HG03521 (cell line): ENCODE results near the gene OBSL1.

Experiments used
- ATAC-seq: cut with Tn5 transposase; IDR thresholded peaks from one replicate; pipeline ENCODE4 v1.9.1; 2021; ENCODE audit warnings: mild to moderate bottlenecking, moderate library complexity; ENCODE audit not compliant: unreplicated experiment

Gene OBSL1

GRCh38 chr2:219536967-219537366 lies 34.4 kb downstream of the OBSL1 start:
- ATAC-seq: no peak

DNA sequence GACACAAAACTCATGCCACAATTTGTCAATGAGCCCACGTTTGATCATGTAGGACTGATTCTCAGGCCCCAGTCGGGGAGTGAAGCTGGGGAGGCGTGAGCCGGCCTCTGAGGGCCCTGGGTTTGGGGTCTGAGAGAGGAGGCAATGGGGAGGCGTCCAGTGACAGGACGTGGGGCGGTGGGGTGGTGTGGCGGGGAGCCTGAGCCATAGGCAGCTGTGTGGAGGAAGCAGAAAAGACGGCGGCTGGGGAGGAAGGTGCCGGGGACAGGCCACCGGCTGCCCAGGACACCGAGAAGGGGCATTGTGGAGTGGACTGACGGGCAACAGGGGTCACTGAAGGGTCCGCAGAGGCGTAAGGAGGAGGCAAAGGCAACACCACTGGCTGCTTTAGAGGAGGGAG lies 34.9 kb downstream of the OBSL1 start:
- no peak for ATAC-seq

GRCh38 chr2:219533930-219534661 lies 37.2 kb downstream of the OBSL1 start:
- ATAC-seq: no peak

GRCh38 chr2:219532378-219532649 lies 39.0 kb downstream of the OBSL1 start:
- ATAC-seq: no peak

GRCh38 chr2:219531639-219532377 lies 39.5 kb downstream of the OBSL1 start:
- ATAC-seq: no peak

DNA sequence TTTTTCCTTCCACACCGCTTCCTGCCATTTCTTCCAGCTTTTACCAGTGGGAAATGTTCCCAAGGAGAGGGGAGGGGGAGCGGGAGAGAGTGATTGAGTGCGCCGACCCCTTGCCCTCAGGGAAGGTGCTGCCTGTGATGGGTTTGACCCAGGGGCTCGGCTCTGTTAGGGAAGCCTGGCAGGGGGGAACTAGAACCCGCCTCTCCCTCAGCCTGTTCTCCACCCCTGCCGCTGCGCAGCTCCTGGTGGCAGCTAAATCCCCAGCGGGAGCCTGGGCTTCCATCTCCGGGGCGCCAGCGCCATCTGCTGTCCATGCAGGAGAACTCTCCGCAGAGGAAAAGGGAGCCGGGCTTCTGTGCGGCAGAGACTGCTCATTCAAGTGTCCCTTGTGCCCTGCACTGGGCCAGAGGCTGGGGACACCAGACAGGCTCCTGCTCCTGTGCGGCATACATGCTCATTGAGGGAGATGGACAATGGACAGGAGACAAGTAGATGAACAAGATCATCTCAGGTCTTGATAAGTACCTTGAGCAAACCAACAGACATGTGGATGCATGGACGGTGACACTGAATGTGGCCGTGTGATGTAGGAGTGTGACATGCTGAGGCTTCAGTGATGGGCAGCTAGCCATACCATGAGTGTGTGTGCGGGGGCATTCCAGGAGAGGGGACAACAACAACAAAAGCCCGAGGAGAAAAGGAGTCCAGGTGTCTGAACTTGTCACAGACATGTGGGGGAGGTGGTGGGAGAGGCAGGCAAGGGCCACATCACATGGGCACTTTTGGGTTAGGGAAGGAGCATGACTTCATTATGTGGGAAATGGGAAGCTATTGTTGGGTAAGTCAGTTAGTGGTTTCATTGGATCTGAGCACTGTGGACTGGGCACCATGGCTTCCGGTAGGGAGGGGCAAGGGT lies 41.0 kb downstream of the OBSL1 start:
- peak; percentile 84 for ATAC-seq

DNA sequence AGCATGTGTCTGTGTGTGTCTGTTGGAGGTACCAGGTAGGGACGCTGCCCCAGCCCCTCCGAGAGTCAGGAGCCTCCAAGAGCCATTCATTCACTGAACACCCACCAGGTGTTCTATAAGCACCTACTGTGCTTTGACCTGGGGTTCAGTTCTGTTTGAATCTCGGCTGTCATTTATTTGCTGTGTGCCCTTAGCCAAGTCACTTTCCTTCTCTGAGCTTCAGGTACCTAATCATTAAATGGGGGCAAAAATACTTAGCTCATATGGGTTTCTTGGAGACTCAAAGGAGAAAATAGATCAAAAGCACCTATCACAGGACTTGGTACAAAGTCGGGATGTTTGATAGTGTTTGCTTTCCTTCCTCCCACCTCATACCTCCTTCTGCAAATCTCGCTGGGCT lies 43.9 kb downstream of the OBSL1 start:
- ATAC-seq: no peak

- no peak for ATAC-seq
Measured at GRCh38 chr2:219527076-219527394, 44.3 kb downstream of the OBSL1 start.

DNA sequence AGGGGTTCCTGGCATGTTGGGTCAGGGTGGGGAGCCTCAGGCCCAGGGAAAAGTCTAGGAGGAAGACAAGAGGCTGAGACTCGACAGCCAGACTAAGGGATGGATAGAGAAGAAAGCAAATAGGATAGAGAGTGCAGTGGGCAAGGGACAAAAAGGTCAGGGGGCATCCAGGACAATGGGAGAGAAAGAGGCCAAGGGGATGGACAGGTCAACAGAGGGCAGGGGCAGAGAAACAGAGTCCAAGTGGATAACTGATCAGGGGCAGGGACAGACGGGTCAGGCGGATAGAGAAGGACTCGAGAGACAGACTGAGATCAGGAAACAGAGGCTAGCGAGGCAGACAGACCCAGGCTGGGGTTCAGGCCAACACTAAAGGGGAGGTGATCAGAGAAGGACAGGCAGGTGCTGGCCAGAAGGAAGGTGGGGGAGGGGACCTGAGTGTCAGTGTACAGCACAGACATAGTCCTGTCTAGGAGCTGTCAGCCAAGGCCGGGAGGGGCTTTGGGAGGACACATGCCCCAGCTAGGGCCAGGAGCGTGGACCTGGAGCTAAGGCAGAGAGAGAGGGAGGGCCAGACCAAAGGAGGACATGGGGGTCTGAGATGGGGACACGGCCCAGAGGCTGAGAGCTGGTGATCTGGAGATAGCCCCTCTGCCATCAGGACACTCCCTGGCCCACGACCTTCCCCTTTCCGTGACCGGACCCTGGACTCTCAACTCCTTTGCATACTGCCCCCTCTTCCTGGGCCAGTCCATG lies 44.8 kb downstream of the OBSL1 start:
- ATAC-seq: no peak

DNA sequence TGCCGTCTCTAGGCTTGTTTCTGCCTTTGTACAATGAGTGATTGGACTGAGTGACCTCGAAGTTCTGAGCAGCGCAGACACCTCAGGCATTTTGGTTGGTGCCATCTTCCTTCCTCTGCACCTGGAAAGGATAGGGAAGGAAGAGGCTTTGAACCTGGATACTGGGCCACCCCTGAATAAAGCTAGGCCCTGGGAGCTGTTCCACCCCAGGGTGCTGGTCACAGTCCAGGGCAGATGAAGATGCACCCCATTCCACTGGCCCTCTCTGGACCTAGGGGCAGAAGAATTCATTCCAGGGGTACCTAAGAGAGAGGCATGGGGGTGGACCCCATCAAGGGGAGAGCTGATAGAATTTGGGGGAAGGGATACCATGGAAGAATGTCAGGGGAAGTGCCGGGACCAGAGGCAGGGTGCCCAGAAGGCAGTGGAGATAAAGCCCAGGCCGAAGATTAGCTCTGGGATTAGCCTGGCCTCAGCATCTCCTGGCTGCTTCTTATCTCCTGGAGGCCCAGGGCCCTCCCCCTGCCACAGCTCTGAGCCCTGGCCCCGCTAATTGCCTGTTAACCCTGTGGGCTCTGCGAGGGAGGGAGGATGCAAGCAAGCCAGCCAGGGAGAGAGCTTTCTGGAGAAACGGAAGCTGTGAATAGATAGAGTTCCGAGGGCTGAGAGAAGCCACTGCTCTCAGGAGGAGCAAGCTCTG lies 45.7 kb downstream of the OBSL1 start:
- no peak for ATAC-seq

GRCh38 chr2:219524817-219525216 lies 46.5 kb downstream of the OBSL1 start:
- no peak for ATAC-seq

DNA sequence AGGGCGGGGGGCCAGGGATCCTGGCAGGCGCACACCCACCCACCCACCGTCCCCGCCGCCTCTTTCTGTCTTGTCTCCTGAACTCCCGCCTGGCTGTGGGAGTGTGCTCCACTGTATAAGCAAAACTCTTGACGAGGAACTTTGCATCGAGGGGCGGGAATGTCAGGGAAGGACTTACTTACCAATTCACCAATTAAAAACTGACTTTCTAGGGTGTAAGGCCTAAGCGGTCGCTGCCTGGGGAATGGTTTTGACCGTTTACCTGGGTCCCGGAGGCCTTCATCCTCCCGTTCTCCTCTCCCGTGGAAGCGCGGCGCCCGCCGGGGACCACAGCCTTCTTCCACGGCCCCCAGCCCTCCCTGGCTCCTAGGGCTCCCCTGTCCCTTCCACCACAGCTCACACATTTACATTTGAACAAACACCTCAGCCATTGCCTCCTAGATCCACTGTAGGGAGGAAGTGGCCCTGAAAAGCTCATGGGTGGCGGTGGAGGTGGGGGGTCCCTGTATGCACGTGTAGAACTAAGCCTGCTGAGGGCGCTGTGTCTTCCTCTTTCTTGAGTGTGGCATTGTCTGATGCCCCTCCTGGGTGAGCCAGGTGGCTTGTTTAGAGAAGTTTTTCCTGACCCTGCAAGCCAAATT lies 48.2 kb downstream of the OBSL1 start:
- no peak for ATAC-seq

GRCh38 chr2:219522111-219523030 lies 49.0 kb downstream of the OBSL1 start:
- ATAC-seq: no peak

GRCh38 chr2:219521066-219521880 lies 50.1 kb downstream of the OBSL1 start:
- ATAC-seq: no peak

GRCh38 chr2:219520079-219520478 lies 51.3 kb downstream of the OBSL1 start:
- no peak for ATAC-seq

GRCh38 chr2:219519526-219519916 lies 51.8 kb downstream of the OBSL1 start:
- no peak for ATAC-seq

DNA sequence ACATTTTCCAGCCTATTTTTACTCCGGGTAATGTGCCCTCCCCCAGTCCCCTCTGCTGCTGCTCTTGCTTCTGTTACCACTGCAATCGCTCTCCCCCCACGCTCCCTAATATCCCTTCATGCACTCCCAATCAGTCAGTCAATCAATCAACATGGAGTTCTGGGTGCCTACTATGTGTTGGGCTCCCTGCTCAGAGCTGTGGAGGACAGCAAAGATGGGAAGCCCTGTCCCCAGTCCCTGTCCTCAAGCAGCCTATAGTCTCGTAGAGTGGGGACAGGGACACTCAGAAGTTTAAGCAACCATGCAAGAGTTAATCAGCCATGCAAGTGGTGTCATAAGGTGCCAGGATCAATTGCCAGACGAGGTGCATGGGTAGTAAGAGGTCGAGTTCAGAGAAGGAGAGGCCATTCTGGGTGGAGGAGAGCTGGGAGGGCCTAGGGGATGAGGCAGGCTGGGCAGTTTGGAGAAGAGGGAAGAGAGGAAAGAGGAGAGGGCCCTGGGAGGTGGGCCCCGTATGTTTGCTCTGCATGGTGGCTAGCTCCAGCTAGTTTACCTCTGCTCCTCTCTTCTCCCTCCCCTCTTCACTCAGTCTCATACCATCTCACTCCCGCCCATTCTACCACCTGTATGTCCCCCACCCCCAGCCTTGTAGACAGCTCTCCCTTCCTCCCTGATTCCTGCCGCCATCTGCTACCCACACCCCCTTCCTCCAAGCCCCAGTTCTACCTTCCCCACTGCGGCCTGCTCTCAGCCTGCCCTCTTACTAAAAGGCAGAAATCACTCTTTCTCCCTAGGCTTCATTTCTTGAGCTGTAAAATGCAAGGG lies 53.2 kb downstream of the OBSL1 start:
- no peak for ATAC-seq
